ENCODE results near the gene RAB4B.

RAB4B gene

GRCh38 chr19:40774916-40775631, 3.0 kb upstream of the RAB4B start, which contains the start of gene MIA:
Gene MIA, plus strand, starts transcription at chr19:40775521. Its CDS starts 22 bp downstream, at chr19:40775543.
- TF ChIP-seq, protein P1, sequence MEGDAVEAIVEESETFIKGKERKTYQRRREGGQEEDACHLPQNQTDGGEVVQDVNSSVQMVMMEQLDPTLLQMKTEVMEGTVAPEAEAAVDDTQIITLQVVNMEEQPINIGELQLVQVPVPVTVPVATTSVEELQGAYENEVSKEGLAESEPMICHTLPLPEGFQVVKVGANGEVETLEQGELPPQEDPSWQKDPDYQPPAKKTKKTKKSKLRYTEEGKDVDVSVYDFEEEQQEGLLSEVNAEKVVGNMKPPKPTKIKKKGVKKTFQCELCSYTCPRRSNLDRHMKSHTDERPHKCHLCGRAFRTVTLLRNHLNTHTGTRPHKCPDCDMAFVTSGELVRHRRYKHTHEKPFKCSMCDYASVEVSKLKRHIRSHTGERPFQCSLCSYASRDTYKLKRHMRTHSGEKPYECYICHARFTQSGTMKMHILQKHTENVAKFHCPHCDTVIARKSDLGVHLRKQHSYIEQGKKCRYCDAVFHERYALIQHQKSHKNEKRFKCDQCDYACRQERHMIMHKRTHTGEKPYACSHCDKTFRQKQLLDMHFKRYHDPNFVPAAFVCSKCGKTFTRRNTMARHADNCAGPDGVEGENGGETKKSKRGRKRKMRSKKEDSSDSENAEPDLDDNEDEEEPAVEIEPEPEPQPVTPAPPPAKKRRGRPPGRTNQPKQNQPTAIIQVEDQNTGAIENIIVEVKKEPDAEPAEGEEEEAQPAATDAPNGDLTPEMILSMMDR (conservative IDR thresholded peaks at IDR 0.05; ENCODE audit: low read depth) = no peak
- H3K27ac ChIP-seq = peak within 1 kb of the TSS; percentile 97
- ChIA-PET POLR2A (ENCODE audit: low non-redundant PET) (interaction anchor here (0.7 kb wide), 1 partner anchor 1078 kb away, joined by 3 read pairs; no protein-coding TSS in a partner anchor), CTCF (no interaction called here)
- DNase-seq (ENCODE audit: low spot score) = no peak

DNA sequence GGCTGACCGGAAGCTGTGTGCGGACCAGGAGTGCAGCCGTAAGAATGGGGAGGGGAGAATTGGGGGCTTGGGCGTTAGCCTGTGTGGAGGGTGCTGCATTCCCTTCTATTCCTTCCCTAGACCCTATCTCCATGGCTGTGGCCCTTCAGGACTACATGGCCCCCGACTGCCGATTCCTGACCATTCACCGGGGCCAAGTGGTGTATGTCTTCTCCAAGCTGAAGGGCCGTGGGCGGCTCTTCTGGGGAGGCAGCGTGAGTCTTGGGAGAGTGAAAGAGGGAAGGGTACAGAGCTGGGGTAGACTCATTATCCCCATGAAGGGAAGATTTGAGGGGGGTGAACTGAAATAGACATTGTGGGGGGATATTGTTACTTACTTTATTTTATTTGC, 2.4 kb upstream of the RAB4B start:
- TF ChIP-seq, protein P1 (conservative IDR thresholded peaks at IDR 0.05; ENCODE audit: low read depth) = no peak
- DNase-seq (ENCODE audit: low spot score) = no peak
- POLR2A ChIA-PET (ENCODE audit: low non-redundant PET) = interaction anchor here (0.7 kb wide), 1 partner anchor 1077 kb away, joined by 3 read pairs; no protein-coding TSS in a partner anchor
- CTCF ChIA-PET = no interaction called here
- H3K27ac ChIP-seq = peak overlapping the region; percentile 97; the same call in 1 of the 2 replicates

- POLR2A ChIA-PET (ENCODE audit: low non-redundant PET) = no interaction called here
- no peak for DNase-seq (ENCODE audit: low spot score)
- CTCF ChIA-PET = no interaction called here
- TF ChIP-seq, protein P1 (conservative IDR thresholded peaks at IDR 0.05; ENCODE audit: low read depth) = no peak
- peak overlapping the region; percentile 97 for H3K27ac ChIP-seq
Measured at GRCh38 chr19:40776364-40776763, 1.7 kb upstream of the RAB4B start.

GRCh38 chr19:40776932-40777644, 959 bp upstream of the RAB4B start:
- TF ChIP-seq, protein P1 (conservative IDR thresholded peaks at IDR 0.05; ENCODE audit: low read depth) = no peak
- POLR2A ChIA-PET (ENCODE audit: low non-redundant PET) = interaction anchor here (0.8 kb wide), 1 partner anchor 22 kb away, joined by 3 read pairs; the partner anchor contains the start of gene EGLN2
- peak overlapping the region; percentile 97 for H3K27ac ChIP-seq
- CTCF ChIA-PET = interaction anchor here (1.4 kb wide), 1 partner anchor 142 kb away, joined by 4 read pairs; no protein-coding TSS in a partner anchor
- peak; percentile 90 for DNase-seq (ENCODE audit: low spot score)

DNA sequence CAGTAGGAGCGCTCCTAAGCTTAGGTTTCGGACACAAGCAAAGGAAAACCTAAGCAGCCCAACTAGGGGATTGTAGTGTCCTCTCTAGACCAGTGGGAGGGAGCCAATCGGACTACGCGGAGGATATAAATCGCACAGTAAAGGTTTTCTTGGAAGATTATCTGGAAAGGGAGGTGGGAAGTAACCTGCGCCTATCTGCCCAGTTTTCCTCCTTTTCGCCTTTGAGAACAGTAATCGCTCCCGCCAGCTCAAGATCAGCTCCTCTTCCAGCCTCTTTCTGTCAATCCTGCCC, 456 bp upstream of the RAB4B start:
- TF ChIP-seq, protein P1 (conservative IDR thresholded peaks at IDR 0.05; ENCODE audit: low read depth) = no peak
- ChIA-PET CTCF (interaction anchor here (0.6 to 1.4 kb wide), 2 partner anchors 143 to 144 kb away, joined by 4 read pairs; no protein-coding TSS in a partner anchor), POLR2A (ENCODE audit: low non-redundant PET) (interaction anchor here (0.6 to 0.8 kb wide), 2 partner anchors 21 to 106 kb away, joined by 3 to 6 read pairs; partner anchors contain the start of gene EGLN2)
- no peak for DNase-seq (ENCODE audit: low spot score)
- H3K27ac ChIP-seq = peak overlapping the region; percentile 97

GRCh38 chr19:40778706-40779284, 748 bp downstream of the RAB4B start:
- ChIA-PET CTCF (interaction anchor here (0.8 to 1.2 kb wide), 2 partner anchors 11 to 144 kb away, joined by 3 to 5 read pairs; no protein-coding TSS in a partner anchor), POLR2A (ENCODE audit: low non-redundant PET) (no interaction called here)
- H3K27ac ChIP-seq = peak overlapping the region; percentile 97
- peak; percentile 16 for DNase-seq (ENCODE audit: low spot score)
- TF ChIP-seq, protein P1 (conservative IDR thresholded peaks at IDR 0.05; ENCODE audit: low read depth) = no peak

Data from RWPE1 (cell line).